OCI-LY7 (cell line): ENCODE results near the gene KAT2B. TPM values are rescaled to one million over a fixed set of nuclear protein-coding genes. Genes with fewer than 3 reads are reported as not detected.

Source experiments
- BruUV-seq: library from RNA; stranded (reverse); fragments of 400-500 nt; replicated peaks from 2 replicates; lab custom pipeline; 2021; lab: Mats Ljungman, UMichigan
- CTCF ChIA-PET: fragments of 300-600 bp; sonication (Branson Sonifier 250); formaldehyde crosslinking; loops from one replicate; lab custom pipeline; 2022; ENCODE audit warnings: antibody characterized with exemption; ENCODE audit not compliant: unreplicated experiment; lab: Charles Lee
- POLR2A ChIA-PET: fragments of 300-600 bp; sonication (Branson Sonifier 250); formaldehyde crosslinking; loops from one replicate; lab custom pipeline; 2022; ENCODE audit warnings: antibody characterized with exemption; lab: Charles Lee
- DNase-seq: peaks from one replicate; pipeline ENCODE4 v3.0.0-alpha.2; 2015; ENCODE audit warnings: low spot score
- H2AFZ ChIP-seq: fragments of 200-600 bp; sonication (generic), shearing (Covaris generic); 2 replicates; pipeline ENCODE4 v1.6.1; 2014; ENCODE audit warnings: mild to moderate bottlenecking, antibody characterized with exemption, low read length, moderate library complexity
- H3K27ac ChIP-seq: fragments of 200-600 bp; sonication (generic); 2 replicates; pipeline ENCODE4 v1.5.1; 2014; ENCODE audit warnings: mixed run types, low read depth, mild to moderate bottlenecking, moderate library complexity, low read length, inconsistent platforms; ENCODE audit not compliant: poor library complexity, severe bottlenecking
- H3K36me3 ChIP-seq: fragments of 200-600 bp; sonication (generic); 2 replicates; pipeline ENCODE4 v1.6.1; 2014; ENCODE audit warnings: mild to moderate bottlenecking, antibody characterized with exemption, low read length, moderate library complexity, mixed read lengths; ENCODE audit not compliant: insufficient read depth
- H3K4me1 ChIP-seq: fragments of 200-600 bp; sonication (generic); 2 replicates; pipeline ENCODE4 v1.5.1; 2014; ENCODE audit warnings: mild to moderate bottlenecking, low read length; ENCODE audit not compliant: insufficient read depth, poor library complexity, severe bottlenecking
- H3K4me2 ChIP-seq: fragments of 200-600 bp; sonication (generic); 2 replicates; pipeline ENCODE4 v1.6.1; 2014; ENCODE audit warnings: mild to moderate bottlenecking, low read length
- H3K4me3 ChIP-seq: fragments of 200-600 bp; sonication (generic); 2 replicates; pipeline ENCODE4 v1.5.1; 2014; ENCODE audit warnings: mild to moderate bottlenecking, low read depth, low read length; ENCODE audit not compliant: poor library complexity, severe bottlenecking
- H3K79me2 ChIP-seq: fragments of 200-600 bp; sonication (generic); 2 replicates; pipeline ENCODE4 v1.6.1; 2016; ENCODE audit warnings: low read depth, mild to moderate bottlenecking, low read length, moderate library complexity, mixed read lengths; ENCODE audit not compliant: insufficient read depth
- H3K9me2 ChIP-seq: fragments of 200-600 bp; sonication (generic); 2 replicates; pipeline ENCODE4 v1.6.1; 2016; ENCODE audit warnings: mild to moderate bottlenecking, low read length, mixed read lengths; ENCODE audit not compliant: insufficient read depth
- H3K9me3 ChIP-seq: fragments of 200-600 bp; sonication (generic); 2 replicates; pipeline ENCODE4 v1.6.1; 2014; ENCODE audit warnings: mild to moderate bottlenecking, mixed run types, low read length, mixed read lengths
- H4K20me1 ChIP-seq: fragments of 200-600 bp; sonication (generic); 2 replicates; pipeline ENCODE4 v1.6.1; 2014; ENCODE audit warnings: mild to moderate bottlenecking, antibody characterized with exemption, low read length, moderate library complexity, mixed read lengths; ENCODE audit not compliant: insufficient read depth
- CTCF ChIP-seq: fragments of 200-600 bp; sonication (generic); conservative IDR thresholded peaks from 2 replicates; pipeline ENCODE4 v1.5.1; 2014; ENCODE audit warnings: mild to moderate bottlenecking, antibody characterized with exemption, low read length, moderate library complexity, mixed read lengths
- EZH2phosphoT487 ChIP-seq: fragments of 200-600 bp; sonication (generic); IDR thresholded peaks from 2 replicates; pipeline ENCODE4 v1.6.1; 2018; ENCODE audit warnings: low read depth, borderline replicate concordance, mild to moderate bottlenecking, mixed run types, antibody characterized with exemption, low read length, moderate library complexity, mixed read lengths
- intact Hi-C: fragments of 100-400 bp; cut with micrococcal nuclease; formaldehyde crosslinking; loops from one replicate; pipeline ENCODE4 v1.10.0; 2022; ENCODE audit not compliant: unreplicated experiment
- total RNA-seq, 2 experiments: library from RNA; depleted of rRNA in 1 of 2; stranded (reverse); fragments of >200 nt in 1 of 2; shearing (Covaris generic) in 1 of 2; gene quantifications; 2 replicates each; pipeline ENCODE4 v1.2.3, GENCODE V29; 2014 to 2022

Gene KAT2B
- total RNA-seq, 2 experiments from 2014 or later = 24.2 to 32.9 TPM

GRCh38 chr3:20148466-20148865, 108.2 kb downstream of the KAT2B start:
- H2AFZ ChIP-seq = no peak overlapping the region
- no TSS peak for BruUV-seq
- no peaks in the 10 kb centered on the region for H3K9me3 ChIP-seq
- no peak overlapping the region for H3K4me3 ChIP-seq
- DNase-seq = no peak
- H4K20me1 ChIP-seq = no peaks in the 10 kb centered on the region
- ChIA-PET POLR2A (interaction anchor here (0.6 to 2.3 kb wide), 8 partner anchors 9 to 163 kb away, joined by 3 to 7 read pairs (median 3); no protein-coding TSS in a partner anchor), CTCF (no interaction called here)
- H3K36me3 ChIP-seq = peaks cover 51% of the 10 kb centered on the region
- no peaks in the 10 kb centered on the region for H3K9me2 ChIP-seq
- H3K79me2 ChIP-seq = no peaks in the 10 kb centered on the region
- TF ChIP-seq EZH2phosphoT487 = no peak
- no peak for TF ChIP-seq CTCF
- H3K27ac ChIP-seq = no peak overlapping the region
- intact Hi-C loops = no loop called here
- H3K4me1 ChIP-seq = no peaks in the 10 kb centered on the region
- no peak overlapping the region for H3K4me2 ChIP-seq

GRCh38 chr3:20154078-20154477, 113.8 kb downstream of the KAT2B start:
- BruUV-seq = no TSS peak
- Histone ChIP-seq H3K79me2 (no peaks in the 10 kb centered on the region), H3K9me2 (no peaks in the 10 kb centered on the region), H3K4me3 (no peak overlapping the region), H3K4me2 (no peak overlapping the region), H3K27ac (no peak overlapping the region), H3K4me1 (no peaks in the 10 kb centered on the region), H3K9me3 (no peaks in the 10 kb centered on the region), H4K20me1 (no peaks in the 10 kb centered on the region), H2AFZ (no peak overlapping the region), H3K36me3 (peaks cover 81% of the 10 kb centered on the region)
- no peak for DNase-seq
- TF ChIP-seq CTCF = no peak
- TF ChIP-seq EZH2phosphoT487 = no peak
- intact Hi-C loops = no loop called here
- CTCF ChIA-PET = no interaction called here
- POLR2A ChIA-PET = interaction anchor here (0.6 to 1.8 kb wide), 7 partner anchors 25 to 1962 kb away, joined by 3 to 5 read pairs (median 3); partner anchors contain the start of gene SGO1

GRCh38 chr3:20154928-20155327, 114.7 kb downstream of the KAT2B start:
- Histone ChIP-seq H3K27ac (no peak overlapping the region), H2AFZ (no peak overlapping the region), H3K9me3 (no peaks in the 10 kb centered on the region), H3K79me2 (no peaks in the 10 kb centered on the region), H4K20me1 (no peaks in the 10 kb centered on the region), H3K4me2 (no peak overlapping the region), H3K4me3 (no peak overlapping the region), H3K9me2 (no peaks in the 10 kb centered on the region), H3K36me3 (peaks cover 84% of the 10 kb centered on the region), H3K4me1 (peaks cover 1% of the 10 kb centered on the region)
- DNase-seq = no peak
- intact Hi-C loops = no loop called here
- CTCF ChIA-PET = no interaction called here
- BruUV-seq = no TSS peak
- TF ChIP-seq CTCF (no peak), EZH2phosphoT487 (no peak)
- POLR2A ChIA-PET = interaction anchor here (0.7 to 1.8 kb wide), 9 partner anchors 13 to 1961 kb away, joined by 3 to 6 read pairs (median 3); partner anchors contain the start of gene SGO1
